Sigmoid colon (tissue), 7 donors: ENCODE results near the gene PAX5. TPM values are rescaled to one million over a fixed set of nuclear protein-coding genes. Genes with fewer than 3 reads are reported as not detected.

Experiments used
- DNase-seq: peaks from one replicate; pipeline ENCODE4 v3.0.0-alpha.2; 2019
- H3K27ac ChIP-seq, 4 donors: fragments of 200-600 bp; sonication (generic); one replicate each; pipeline ENCODE4 v1.5.1; 2016 to 2019; ENCODE audit warnings: mild to moderate bottlenecking in 1 of 4
- H3K27me3 ChIP-seq, 3 donors: fragments of 200-600 bp; sonication (generic); one replicate each; pipeline ENCODE4 v1.5.1; 2019; ENCODE audit warnings: mild to moderate bottlenecking in 1 of 3
- H3K36me3 ChIP-seq, 4 donors: fragments of 200-600 bp; sonication (generic); one replicate each; pipeline ENCODE4 v1.5.1; 2016 to 2019
- H3K4me1 ChIP-seq, 4 donors: fragments of 200-600 bp; sonication (generic); one replicate each; pipeline ENCODE4 v1.5.1; 2017 to 2019
- H3K4me3 ChIP-seq, 4 donors: fragments of 200-600 bp; sonication (generic); one replicate each; pipeline ENCODE4 v1.5.1; 2017 to 2019; ENCODE audit warnings: mild to moderate bottlenecking in 2 of 4, moderate library complexity in 1 of 4
- H3K9me3 ChIP-seq, 4 donors: fragments of 200-600 bp in 3 of 4; sonication (generic) in 3 of 4; one replicate each; pipeline versions ENCODE4 v1.5.1 to v1.6.1; 2013 to 2019
- CTCF ChIP-seq, 4 experiments: fragments of 450-650 bp in 3 of 4; fragments of 200-600 bp in 1 of 4; IDR thresholded peaks; one replicate each; pipeline ENCODE4 v1.5.1; 2016 to 2019; ENCODE audit warnings: antibody characterized with exemption in 4 of 4, mild to moderate bottlenecking in 3 of 4, moderate library complexity in 2 of 4
- EP300 ChIP-seq, 4 donors: sonication (generic); formaldehyde crosslinking; IDR thresholded peaks; one replicate each; pipeline ENCODE4 v1.6.1; 2017; ENCODE audit warnings: antibody characterized with exemption in 4 of 4
- POLR2A ChIP-seq, 2 donors: fragments of 450-650 bp; IDR thresholded peaks; one replicate each; pipeline ENCODE4 v1.6.1; 2016; ENCODE audit warnings: antibody characterized with exemption in 2 of 2, mild to moderate bottlenecking in 2 of 2, moderate library complexity in 2 of 2
- POLR2AphosphoS5 ChIP-seq, 4 donors: sonication (generic); formaldehyde crosslinking; IDR thresholded peaks; one replicate each; pipeline ENCODE4 v1.6.1; 2017; ENCODE audit warnings: antibody characterized with exemption in 4 of 4
- WGBS, 2 donors: extraction: QIAGEN DNeasy Blood & Tissue Kit; methylation state at CpG; one replicate each; pipeline ENCODE4 v1.1.7; 2013; 5-methylcytosine and 5-hydroxymethylcytosine counted together
- intact Hi-C: fragments of 100-400 bp; cut with DNase I; formaldehyde crosslinking; loops from one replicate; pipeline ENCODE4 v1.15.1; 2023
- polyA plus RNA-seq, 3 donors: library from polyadenylated mRNA; stranded (reverse); fragments of 200-250 nt; gene quantifications; one replicate each; pipeline ENCODE4 v1.2.3, GENCODE V29; 2013
- total RNA-seq, 4 donors: library from RNA; depleted of rRNA; stranded (reverse); fragments of >200 nt; gene quantifications; one replicate each; pipeline ENCODE4 v1.1.0, GENCODE V29; 2016
- donor health status: healthy with polysubstance abuse.
- donor health status: Bipolar disorder and iron deficiency.
- donor health status: healthy.

PAX5 gene
- total and polyA plus RNA-seq, 7 donors, result under 0.01 to 20.1 (median 0.23) TPM; not detected in 4

- TF ChIP-seq POLR2A (IDR thresholded peaks at IDR 0.05) (no peak), POLR2AphosphoS5 (IDR thresholded peaks at IDR 0.05) (no peak), CTCF (IDR thresholded peaks at IDR 0.05) (no peak), EP300 (IDR thresholded peaks at IDR 0.05) (no peak)
- H3K36me3 ChIP-seq, result no peaks in the 10 kb centered on the region
- no peak overlapping the region for H3K27ac ChIP-seq
- intact Hi-C loops, result no loop called here
- H3K4me3 ChIP-seq, result no peak overlapping the region
- no peaks in the 10 kb centered on the region for H3K9me3 ChIP-seq
- H3K27me3 ChIP-seq, result no peaks in the 10 kb centered on the region
- 77 to 81% methylated on average over 9 of the region's 9 CpGs for WGBS, 2 donors
- H3K4me1 ChIP-seq, result no peaks in the 10 kb centered on the region
- peak; percentile 29 for DNase-seq
Observed at GRCh38 chr9:36834736-36835135, 199.3 kb downstream of the PAX5 start.

GRCh38 chr9:36833954-36834353, 200.1 kb downstream of the PAX5 start:
- 83 to 91% methylated on average over 6 of the region's 6 CpGs for WGBS, 2 donors
- Histone ChIP-seq H3K4me3 (no peak overlapping the region), H3K4me1 (no peaks in the 10 kb centered on the region), H3K27me3 (no peaks in the 10 kb centered on the region), H3K9me3 (no peaks in the 10 kb centered on the region), H3K27ac (no peak overlapping the region), H3K36me3 (no peaks in the 10 kb centered on the region)
- intact Hi-C loops, result no loop called here
- DNase-seq, result peak; percentile 46
- TF ChIP-seq POLR2A (IDR thresholded peaks at IDR 0.05) (no peak), EP300 (IDR thresholded peaks at IDR 0.05) (no peak), CTCF (IDR thresholded peaks at IDR 0.05) (no peak), POLR2AphosphoS5 (IDR thresholded peaks at IDR 0.05) (no peak)

GRCh38 chr9:36832164-36832795, 201.8 kb downstream of the PAX5 start:
- peak; percentile 48 for DNase-seq
- intact Hi-C loops, result no loop called here
- no peaks in the 10 kb centered on the region for H3K9me3 ChIP-seq
- no peaks in the 10 kb centered on the region for H3K4me1 ChIP-seq
- no peak overlapping the region for H3K4me3 ChIP-seq
- no peaks in the 10 kb centered on the region for H3K27me3 ChIP-seq
- TF ChIP-seq POLR2AphosphoS5 (IDR thresholded peaks at IDR 0.05), result no peak
- no peak for TF ChIP-seq POLR2A (IDR thresholded peaks at IDR 0.05)
- TF ChIP-seq EP300 (IDR thresholded peaks at IDR 0.05), result no peak
- no peak for TF ChIP-seq CTCF (IDR thresholded peaks at IDR 0.05)
- WGBS, 2 donors, result 85 to 86% methylated on average over 16 of the region's 16 CpGs
- H3K36me3 ChIP-seq, result no peaks in the 10 kb centered on the region
- no peak overlapping the region for H3K27ac ChIP-seq

- Histone ChIP-seq H3K9me3 (no peaks in the 10 kb centered on the region), H3K4me1 (no peaks in the 10 kb centered on the region), H3K4me3 (no peak overlapping the region), H3K27me3 (no peaks in the 10 kb centered on the region), H3K27ac (no peak overlapping the region), H3K36me3 (no peaks in the 10 kb centered on the region)
- intact Hi-C loops, result no loop called here
- 79 to 80% methylated on average over 7 of the region's 7 CpGs for WGBS, 2 donors
- no peak for TF ChIP-seq POLR2A (IDR thresholded peaks at IDR 0.05)
- TF ChIP-seq POLR2AphosphoS5 (IDR thresholded peaks at IDR 0.05), result no peak
- TF ChIP-seq CTCF (IDR thresholded peaks at IDR 0.05), result no peak
- DNase-seq, result no peak
Observed at GRCh38 chr9:36831381-36832161, 202.5 kb downstream of the PAX5 start.
